ENCODE results near the gene BTN3A1. TPM values are rescaled to one million over a fixed set of nuclear protein-coding genes. Genes with fewer than 3 reads are reported as not detected.

Gene BTN3A1
- total RNA-seq, 2 donors from 2014 or later = 1.9 to 2.0 TPM

DNA sequence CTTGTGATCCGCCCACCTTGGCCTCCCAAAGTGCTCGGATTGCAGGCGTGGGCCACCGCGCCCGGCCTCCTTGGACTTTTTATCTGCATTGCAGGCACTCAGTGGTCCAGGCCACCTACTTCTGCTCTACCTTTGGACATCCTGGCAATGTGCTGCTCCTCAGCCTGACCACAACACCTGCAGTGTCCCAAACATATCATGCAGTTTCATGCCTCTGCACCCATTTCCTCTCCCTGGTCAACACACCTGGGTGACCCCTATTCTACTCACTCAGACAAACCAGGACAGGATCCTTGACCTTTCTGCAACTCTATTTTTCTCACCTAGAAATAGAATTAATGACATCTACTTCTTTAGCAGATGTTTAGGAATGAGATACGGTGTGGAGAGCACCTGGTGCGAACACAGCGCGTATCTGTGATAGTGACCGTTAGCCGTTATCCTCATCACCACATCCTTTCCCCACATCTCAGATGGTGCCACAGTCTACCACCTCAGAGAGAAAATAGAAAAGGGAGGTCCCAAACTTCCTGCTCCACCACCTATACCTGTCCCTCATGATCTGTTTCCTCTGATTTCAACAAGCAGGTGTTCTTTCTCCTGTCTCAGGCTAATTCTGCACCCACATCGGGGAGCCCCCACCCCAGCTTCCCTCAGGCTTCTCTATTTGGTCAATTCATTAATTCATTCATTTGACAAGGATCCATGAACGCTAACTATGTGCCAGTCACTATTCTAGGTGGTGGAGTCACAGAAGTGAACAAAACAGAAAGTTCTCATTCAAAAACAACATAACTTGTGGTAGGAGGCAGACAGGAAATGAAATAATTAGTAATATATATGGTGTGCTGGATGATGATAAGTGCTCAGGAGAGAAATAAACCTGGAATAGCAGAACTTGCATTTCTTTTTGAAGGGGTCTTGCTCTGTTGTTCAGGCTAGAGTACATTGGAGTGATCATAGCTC is 41.3 kb upstream of the BTN3A1 start:
- H3K36me3 ChIP-seq (ENCODE audit: control insufficient read depth, insufficient read depth, low read length) = no peaks in the 10 kb centered on the region
- H3K4me1 ChIP-seq (ENCODE audit: control insufficient read depth, insufficient read depth, low read length) = no peaks in the 10 kb centered on the region
- WGBS, 2 experiments (ENCODE audit: insufficient coverage in 1 of 2, insufficient read length in 1 of 2) = 80 to 92% methylated on average over 2 to 14 of the region's 14 CpGs
- no peaks in the 10 kb centered on the region for H3K9me3 ChIP-seq (ENCODE audit: control insufficient read depth, low read length)
- Mint-ChIP-seq H3K4me3 (no peak overlapping the region), H3K27me3 (ENCODE audit: insufficient read depth) (no peaks in the 10 kb centered on the region), H3K4me1 (no peaks in the 10 kb centered on the region), H3K36me3 (ENCODE audit: low read depth) (no peaks in the 10 kb centered on the region), H3K27ac (no peak overlapping the region), H3K9me3 (no peaks in the 10 kb centered on the region)
- H3K9ac ChIP-seq (ENCODE audit: extremely low read depth, low read length, poor library complexity, severe bottlenecking) = no peak overlapping the region
- no peak overlapping the region for H3K27ac ChIP-seq (ENCODE audit: low read depth, low read length)
- no peak overlapping the region for H3K4me3 ChIP-seq (ENCODE audit: low read length)
- TF ChIP-seq, protein P1, sequence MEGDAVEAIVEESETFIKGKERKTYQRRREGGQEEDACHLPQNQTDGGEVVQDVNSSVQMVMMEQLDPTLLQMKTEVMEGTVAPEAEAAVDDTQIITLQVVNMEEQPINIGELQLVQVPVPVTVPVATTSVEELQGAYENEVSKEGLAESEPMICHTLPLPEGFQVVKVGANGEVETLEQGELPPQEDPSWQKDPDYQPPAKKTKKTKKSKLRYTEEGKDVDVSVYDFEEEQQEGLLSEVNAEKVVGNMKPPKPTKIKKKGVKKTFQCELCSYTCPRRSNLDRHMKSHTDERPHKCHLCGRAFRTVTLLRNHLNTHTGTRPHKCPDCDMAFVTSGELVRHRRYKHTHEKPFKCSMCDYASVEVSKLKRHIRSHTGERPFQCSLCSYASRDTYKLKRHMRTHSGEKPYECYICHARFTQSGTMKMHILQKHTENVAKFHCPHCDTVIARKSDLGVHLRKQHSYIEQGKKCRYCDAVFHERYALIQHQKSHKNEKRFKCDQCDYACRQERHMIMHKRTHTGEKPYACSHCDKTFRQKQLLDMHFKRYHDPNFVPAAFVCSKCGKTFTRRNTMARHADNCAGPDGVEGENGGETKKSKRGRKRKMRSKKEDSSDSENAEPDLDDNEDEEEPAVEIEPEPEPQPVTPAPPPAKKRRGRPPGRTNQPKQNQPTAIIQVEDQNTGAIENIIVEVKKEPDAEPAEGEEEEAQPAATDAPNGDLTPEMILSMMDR (conservative IDR thresholded peaks at IDR 0.05) = no peak
- no peaks in the 10 kb centered on the region for H3K27me3 ChIP-seq (ENCODE audit: control insufficient read depth, insufficient read depth, low read length, poor library complexity, severe bottlenecking)
- no peak for DNase-seq

DNA sequence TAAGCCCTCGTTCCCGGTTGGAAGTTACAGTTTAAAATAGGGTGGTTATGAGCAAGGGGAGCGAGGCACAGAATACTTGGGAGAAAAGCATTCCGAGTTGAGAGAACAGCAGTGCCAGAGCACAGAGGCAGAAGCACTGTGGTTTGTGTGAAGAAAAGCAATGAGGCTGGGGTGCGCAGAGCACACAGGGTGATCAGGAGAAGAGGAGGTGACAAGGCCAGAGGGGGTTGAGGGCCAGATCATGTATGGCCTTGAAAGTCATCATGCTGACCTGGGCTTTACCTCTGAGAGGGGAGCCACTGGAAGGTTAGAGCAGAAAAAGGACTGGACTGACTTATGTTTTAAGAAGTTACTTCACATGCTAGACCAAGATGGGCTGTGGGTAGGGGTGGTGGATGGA is 40.5 kb upstream of the BTN3A1 start:
- TF ChIP-seq, protein P1 (conservative IDR thresholded peaks at IDR 0.05) = no peak
- H3K27me3 Mint-ChIP-seq (ENCODE audit: insufficient read depth) = no peaks in the 10 kb centered on the region
- no peaks in the 10 kb centered on the region for H3K4me1 Mint-ChIP-seq
- no peak overlapping the region for H3K4me3 Mint-ChIP-seq
- H3K27ac Mint-ChIP-seq = no peak overlapping the region
- H3K9me3 ChIP-seq (ENCODE audit: control insufficient read depth, low read length) = no peaks in the 10 kb centered on the region
- H3K4me3 ChIP-seq (ENCODE audit: low read length) = no peak overlapping the region
- no peaks in the 10 kb centered on the region for H3K36me3 Mint-ChIP-seq (ENCODE audit: low read depth)
- no peak for DNase-seq
- no peaks in the 10 kb centered on the region for H3K36me3 ChIP-seq (ENCODE audit: control insufficient read depth, insufficient read depth, low read length)
- no peaks in the 10 kb centered on the region for H3K27me3 ChIP-seq (ENCODE audit: control insufficient read depth, insufficient read depth, low read length, poor library complexity, severe bottlenecking)
- 62 to 92% methylated on average over 4 to 5 of the region's 5 CpGs for WGBS, 2 experiments (ENCODE audit: insufficient coverage in 1 of 2, insufficient read length in 1 of 2)
- H3K27ac ChIP-seq (ENCODE audit: low read depth, low read length) = no peak overlapping the region
- no peaks in the 10 kb centered on the region for H3K9me3 Mint-ChIP-seq
- H3K4me1 ChIP-seq (ENCODE audit: control insufficient read depth, insufficient read depth, low read length) = no peaks in the 10 kb centered on the region
- no peak overlapping the region for H3K9ac ChIP-seq (ENCODE audit: extremely low read depth, low read length, poor library complexity, severe bottlenecking)

DNA sequence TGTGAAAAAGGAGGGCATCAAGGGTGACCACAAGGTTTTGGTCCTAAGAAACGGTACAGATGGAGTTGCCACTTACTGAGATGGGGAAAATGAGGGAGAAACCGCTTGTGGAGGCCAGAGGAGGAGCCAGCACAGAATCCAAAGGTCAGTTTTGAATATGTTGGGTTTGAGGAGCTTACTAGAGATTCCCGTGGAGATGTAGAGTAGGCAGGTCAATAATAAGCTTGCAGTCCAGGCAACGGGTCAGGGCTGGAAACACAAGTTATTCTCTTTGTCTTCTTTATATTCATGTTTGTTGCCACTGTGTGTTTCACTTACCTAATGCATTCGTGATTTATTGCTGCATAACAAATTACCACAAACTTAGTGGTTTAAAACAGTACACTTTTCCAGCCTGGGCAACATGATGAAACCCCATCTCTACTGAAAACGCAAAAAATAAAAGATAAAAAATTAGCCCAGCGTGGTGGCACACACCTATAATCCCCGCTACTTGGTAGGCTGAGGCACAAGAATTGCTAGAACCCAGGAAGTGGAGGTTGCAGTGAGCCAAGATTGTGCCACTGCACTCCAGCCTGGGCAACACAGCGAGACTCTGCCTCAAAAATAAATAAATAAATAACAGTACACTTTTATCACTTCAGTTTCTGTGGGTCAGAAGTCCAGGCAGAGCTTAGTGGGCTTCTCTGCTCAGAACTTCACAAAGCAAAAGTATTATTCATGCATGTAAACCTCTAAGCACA is 39.8 kb upstream of the BTN3A1 start:
- Histone ChIP-seq H3K27me3 (ENCODE audit: control insufficient read depth, insufficient read depth, low read length, poor library complexity, severe bottlenecking) (no peaks in the 10 kb centered on the region), H3K9ac (ENCODE audit: extremely low read depth, low read length, poor library complexity, severe bottlenecking) (no peak overlapping the region), H3K4me3 (ENCODE audit: low read length) (no peak overlapping the region), H3K9me3 (ENCODE audit: control insufficient read depth, low read length) (no peaks in the 10 kb centered on the region), H3K36me3 (ENCODE audit: control insufficient read depth, insufficient read depth, low read length) (no peaks in the 10 kb centered on the region), H3K4me1 (ENCODE audit: control insufficient read depth, insufficient read depth, low read length) (no peaks in the 10 kb centered on the region), H3K27ac (ENCODE audit: low read depth, low read length) (no peak overlapping the region)
- TF ChIP-seq, protein P1 (conservative IDR thresholded peaks at IDR 0.05) = no peak
- DNase-seq = no peak
- Mint-ChIP-seq H3K4me1 (no peaks in the 10 kb centered on the region), H3K27me3 (ENCODE audit: insufficient read depth) (no peaks in the 10 kb centered on the region), H3K4me3 (no peak overlapping the region), H3K9me3 (no peaks in the 10 kb centered on the region), H3K36me3 (ENCODE audit: low read depth) (no peaks in the 10 kb centered on the region), H3K27ac (no peak overlapping the region)
- WGBS, 2 experiments (ENCODE audit: insufficient coverage in 1 of 2, insufficient read length in 1 of 2) = 89 to 90% methylated on average over 9 of the region's 9 CpGs

Measured in endodermal cell (in vitro differentiated cells).